Ectodermal cell (in vitro differentiated cells): ENCODE results near the gene ACSF3.
"Not testable (repeated sequence)": the region's sequence is repeated elsewhere in the genome, so short reads cannot be mapped to it uniquely, and the experiment has no call there.

ENCODE experiments used
- H3K27ac ChIP-seq: 2 replicates; pipeline ENCODE4 v1.7.0; 2013; ENCODE audit warnings: mild to moderate bottlenecking, low read depth, low read length; ENCODE audit not compliant: insufficient read depth, poor library complexity, severe bottlenecking
- H3K27me3 ChIP-seq: 2 replicates; pipeline ENCODE4 v1.7.0; 2013; ENCODE audit warnings: mild to moderate bottlenecking, low read length; ENCODE audit not compliant: insufficient read depth, control insufficient read depth, poor library complexity, severe bottlenecking
- H3K36me3 ChIP-seq: one replicate; pipeline ENCODE4 v1.7.0; 2013; ENCODE audit warnings: low read length; ENCODE audit not compliant: control insufficient read depth, insufficient read depth
- H3K4me1 ChIP-seq: one replicate; pipeline ENCODE4 v1.7.0; 2013; ENCODE audit warnings: low read length; ENCODE audit not compliant: control insufficient read depth, insufficient read depth
- H3K4me3 ChIP-seq: 2 replicates; pipeline ENCODE4 v1.7.0; 2013; ENCODE audit warnings: low read depth, low read length, control low read depth; ENCODE audit not compliant: insufficient read depth
- H3K9me3 ChIP-seq: 2 replicates; pipeline ENCODE4 v1.7.0; 2013; ENCODE audit warnings: mild to moderate bottlenecking, low read length, moderate library complexity; ENCODE audit not compliant: control insufficient read depth
- WGBS, 2 experiments: methylation state at CpG; one replicate each; pipeline ENCODE4 v1.1.7; 2013; ENCODE audit warnings: missing lambda C conversion rate in 2 of 2; 5-methylcytosine and 5-hydroxymethylcytosine counted together

The ACSF3 gene

DNA sequence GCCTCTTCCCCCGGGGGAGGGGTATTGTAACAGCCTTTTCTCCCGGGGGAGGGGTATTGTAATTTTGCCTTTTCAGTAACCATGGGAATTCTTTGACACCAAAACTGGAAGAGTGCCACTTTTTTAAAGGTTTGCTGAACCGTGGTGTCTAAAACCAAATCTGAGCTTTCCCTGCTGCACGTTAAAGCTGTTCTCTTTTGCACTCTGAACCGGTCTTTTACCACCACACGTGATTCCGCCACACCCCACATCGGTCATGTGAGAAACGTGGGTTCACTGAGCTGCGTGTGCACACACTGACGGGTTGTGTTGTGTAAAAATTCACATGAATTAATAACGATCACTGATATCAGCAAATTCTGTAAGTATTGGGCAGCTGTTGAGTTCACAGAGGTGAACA is 9.2 kb upstream of the ACSF3 start:
- H3K27me3 ChIP-seq, result peaks cover 9% of the 10 kb centered on the region
- H3K9me3 ChIP-seq, result no peaks in the 10 kb centered on the region
- no peaks in the 10 kb centered on the region for H3K36me3 ChIP-seq
- no peak overlapping the region for H3K4me3 ChIP-seq
- 89% methylated on average over 12 of the region's 12 CpGs for WGBS, 2 experiments
- no peaks in the 10 kb centered on the region for H3K4me1 ChIP-seq
- H3K27ac ChIP-seq, result no peak overlapping the region

DNA sequence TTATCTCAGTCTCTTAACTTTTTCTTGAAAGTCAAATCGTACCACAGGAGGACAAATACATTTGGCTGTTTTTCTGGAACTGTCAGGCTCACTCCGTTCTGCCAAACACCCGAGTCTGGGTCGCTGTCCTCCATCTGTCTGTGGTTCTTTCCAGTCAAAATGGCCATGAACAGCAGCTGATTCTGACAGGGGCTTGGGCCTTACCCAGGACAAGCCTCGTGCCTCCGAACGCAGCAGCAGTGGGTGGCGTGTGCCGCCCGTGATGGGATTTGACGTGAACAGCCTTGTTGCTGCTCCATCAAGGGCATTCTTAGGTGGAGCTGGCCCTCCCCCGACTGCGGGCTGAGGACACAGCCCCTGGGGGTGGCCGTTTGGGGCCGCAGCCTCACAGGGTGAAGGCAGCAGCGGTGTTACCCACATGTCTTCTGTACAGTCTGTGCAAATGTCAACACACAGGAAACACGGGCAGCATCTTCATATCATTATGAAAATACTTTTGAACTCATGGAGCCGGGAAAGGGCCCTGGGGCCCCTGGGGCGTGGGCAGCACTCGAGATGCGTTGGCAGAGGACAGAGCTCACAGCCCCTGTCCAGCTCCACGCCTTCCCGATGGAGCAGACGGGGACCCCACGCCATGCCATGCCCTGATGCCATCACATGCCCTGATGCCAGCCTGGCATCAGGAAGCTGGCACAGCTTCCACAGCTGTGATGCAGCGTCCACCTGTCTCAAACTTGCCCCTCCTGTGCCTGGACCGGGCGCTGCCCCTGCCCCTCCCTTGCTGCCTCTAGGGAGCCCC is 8.6 kb upstream of the ACSF3 start:
- Histone ChIP-seq H3K36me3 (no peaks in the 10 kb centered on the region), H3K27me3 (peaks cover 15% of the 10 kb centered on the region), H3K4me1 (no peaks in the 10 kb centered on the region), H3K4me3 (no peak overlapping the region), H3K9me3 (no peaks in the 10 kb centered on the region), H3K27ac (no peak overlapping the region)
- 83 to 84% methylated on average over 28 of the region's 28 CpGs for WGBS, 2 experiments

DNA sequence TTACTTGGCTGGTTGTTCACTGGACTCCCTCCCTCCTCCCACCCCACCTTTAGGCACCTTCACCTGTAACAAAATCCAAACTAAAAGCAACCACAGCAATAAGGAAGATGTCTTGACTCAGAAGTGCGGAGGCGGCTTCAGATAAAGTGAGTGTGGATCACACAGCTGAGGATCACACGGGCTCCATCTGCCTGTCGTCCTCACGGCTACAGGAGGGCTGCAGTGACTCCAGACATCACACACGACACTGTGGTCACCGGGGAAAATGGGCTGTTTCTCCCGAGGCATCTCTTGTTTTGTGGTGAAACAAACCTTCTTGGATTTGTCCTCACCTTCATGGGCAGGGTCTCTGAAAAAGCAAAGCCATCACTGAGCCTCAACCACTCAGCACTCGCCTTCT is 7.9 kb upstream of the ACSF3 start:
- WGBS, 2 experiments, result 68 to 70% methylated on average over 9 of the region's 9 CpGs

DNA sequence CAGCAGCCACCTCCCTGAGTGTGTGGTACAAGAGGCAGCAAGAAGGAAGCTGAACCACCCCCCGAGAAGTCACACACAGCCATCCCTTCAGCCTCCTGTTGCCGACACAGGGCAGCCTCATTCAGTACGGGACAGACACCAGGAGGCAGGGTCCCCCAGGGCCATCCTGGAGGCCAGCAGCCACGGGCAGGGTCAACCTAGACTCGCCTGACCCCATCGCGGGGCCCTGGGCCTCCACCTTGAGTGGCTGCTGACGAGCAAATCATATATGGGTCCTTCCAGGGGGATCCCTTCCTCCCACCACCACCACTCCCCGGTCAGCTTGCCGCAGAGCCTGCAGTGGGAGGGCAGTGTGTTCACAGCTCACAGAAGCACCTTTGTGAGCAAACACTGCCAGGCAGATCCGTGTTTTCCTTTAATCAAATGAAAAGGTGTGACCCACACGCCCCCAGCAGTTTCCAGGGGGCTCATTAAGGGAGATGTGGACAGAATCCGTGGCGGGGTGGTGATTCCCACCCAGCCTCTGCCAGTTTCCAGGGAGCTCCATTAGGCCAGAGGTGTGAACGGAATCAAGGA is 5.6 kb upstream of the ACSF3 start:
- 81 to 84% methylated on average over 14 to 15 of the region's 15 CpGs for WGBS, 2 experiments
- Histone ChIP-seq H3K27me3 (peaks cover 44% of the 10 kb centered on the region), H3K4me3 (no peak overlapping the region)

More for the DNA sequence above, 7.9 kb upstream of the ACSF3 start:
- Histone ChIP-seq H3K9me3 (no peaks in the 10 kb centered on the region), H3K36me3 (no peaks in the 10 kb centered on the region), H3K4me3 (no peak overlapping the region), H3K27me3 (peaks cover 22% of the 10 kb centered on the region), H3K27ac (no peak overlapping the region), H3K4me1 (no peaks in the 10 kb centered on the region)

DNA sequence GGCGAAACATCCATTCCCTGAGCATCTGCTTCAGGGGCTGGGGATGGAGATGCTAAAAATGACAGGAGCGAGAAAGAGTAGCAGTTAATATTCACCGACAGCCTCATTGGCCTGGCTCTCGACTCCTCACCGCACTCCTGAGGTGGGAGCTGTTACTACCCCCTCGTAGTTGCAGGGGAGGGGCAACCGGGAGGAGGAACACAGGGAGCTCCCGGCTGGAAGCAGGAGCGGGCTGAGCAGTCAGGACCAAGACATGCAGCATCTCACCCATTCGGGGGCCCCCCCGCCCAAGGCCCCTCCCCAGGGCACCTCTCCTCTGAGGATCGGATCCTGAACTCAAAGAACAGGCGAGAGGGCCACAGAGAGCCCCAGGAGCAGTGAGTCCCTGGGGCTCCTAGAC is 4.5 kb upstream of the ACSF3 start:
- WGBS, 2 experiments, result 31 to 33% methylated on average over 13 of the region's 13 CpGs
- Histone ChIP-seq H3K4me3 (no peak overlapping the region), H3K27me3 (peaks cover 44% of the 10 kb centered on the region), H3K36me3 (no peaks in the 10 kb centered on the region), H3K27ac (no peak overlapping the region), H3K4me1 (no peaks in the 10 kb centered on the region), H3K9me3 (no peaks in the 10 kb centered on the region)

More for the DNA sequence above, 5.6 kb upstream of the ACSF3 start:
- no peaks in the 10 kb centered on the region for H3K36me3 ChIP-seq
- H3K27ac ChIP-seq, result no peak overlapping the region
- no peaks in the 10 kb centered on the region for H3K9me3 ChIP-seq
- no peaks in the 10 kb centered on the region for H3K4me1 ChIP-seq

DNA sequence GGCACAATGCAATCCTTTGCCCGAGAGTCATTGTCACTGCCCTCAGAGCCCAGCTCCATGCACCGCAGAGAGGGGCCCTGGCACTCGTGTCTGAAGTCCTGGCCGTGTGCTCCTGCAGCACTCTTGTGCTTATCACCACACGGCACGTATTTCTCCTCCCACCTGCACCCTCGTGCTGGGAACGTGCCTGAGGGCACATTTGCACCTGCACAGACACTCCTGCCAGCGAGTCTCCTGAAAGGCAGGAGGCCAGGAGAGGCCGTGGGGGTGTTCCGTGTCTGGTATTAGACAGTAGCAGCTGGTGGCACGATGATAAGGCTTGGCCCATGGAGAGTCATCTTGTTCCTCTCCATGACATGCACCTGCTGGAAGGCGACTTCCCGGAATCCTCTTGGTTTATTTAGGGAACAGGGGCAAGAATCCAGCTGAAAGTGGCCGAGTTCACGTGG is 3.4 kb upstream of the ACSF3 start:
- H3K27me3 ChIP-seq, result peaks cover 44% of the 10 kb centered on the region
- peaks cover 8% of the 10 kb centered on the region for H3K4me1 ChIP-seq
- H3K27ac ChIP-seq, result no peak overlapping the region
- WGBS, 2 experiments, result 81 to 83% methylated on average over 16 of the region's 16 CpGs
- H3K9me3 ChIP-seq, result no peaks in the 10 kb centered on the region
- no peaks in the 10 kb centered on the region for H3K36me3 ChIP-seq
- H3K4me3 ChIP-seq, result no peak overlapping the region

DNA sequence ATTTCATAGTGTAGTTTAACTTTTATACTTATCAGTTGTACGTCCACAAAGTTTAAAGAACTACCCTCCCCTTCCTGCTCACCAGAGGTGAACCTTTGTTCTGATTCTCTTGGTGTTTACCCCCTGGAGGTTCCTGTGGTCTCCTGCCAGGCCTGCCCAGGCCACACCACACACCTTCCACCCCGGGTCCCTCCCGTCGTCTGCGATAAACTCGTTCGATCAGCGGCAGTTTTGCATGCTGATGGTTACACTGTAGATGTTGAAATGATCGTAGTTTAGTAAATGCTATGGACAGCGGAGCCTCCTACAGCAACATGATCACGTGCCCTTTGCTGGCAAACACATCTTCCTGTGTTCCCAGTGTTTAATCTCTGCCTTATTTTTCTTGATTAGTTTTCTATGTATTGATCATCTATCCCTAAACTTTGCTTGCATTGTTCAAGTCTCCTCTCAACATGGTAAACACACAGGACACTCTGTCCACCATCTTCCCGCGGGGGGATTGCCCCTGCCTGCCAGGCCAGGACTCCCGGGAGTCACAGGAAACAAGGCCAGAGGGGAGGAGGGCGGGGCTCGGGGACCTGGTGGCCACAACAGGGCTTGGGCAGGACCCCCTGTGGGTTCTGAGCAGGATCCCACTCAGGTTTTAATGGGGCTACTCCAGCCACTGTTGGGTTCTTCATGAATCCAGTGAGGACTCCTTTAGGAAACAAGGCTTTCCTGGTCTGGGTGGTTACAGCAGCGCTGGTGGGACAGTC is 2.8 kb upstream of the ACSF3 start:
- Histone ChIP-seq H3K4me3 (no peak overlapping the region), H3K9me3 (no peaks in the 10 kb centered on the region), H3K27ac (no peak overlapping the region), H3K36me3 (no peaks in the 10 kb centered on the region), H3K4me1 (peaks cover 9% of the 10 kb centered on the region), H3K27me3 (peaks cover 44% of the 10 kb centered on the region)
- WGBS, 2 experiments, result 79% methylated on average over 17 of the region's 17 CpGs

DNA sequence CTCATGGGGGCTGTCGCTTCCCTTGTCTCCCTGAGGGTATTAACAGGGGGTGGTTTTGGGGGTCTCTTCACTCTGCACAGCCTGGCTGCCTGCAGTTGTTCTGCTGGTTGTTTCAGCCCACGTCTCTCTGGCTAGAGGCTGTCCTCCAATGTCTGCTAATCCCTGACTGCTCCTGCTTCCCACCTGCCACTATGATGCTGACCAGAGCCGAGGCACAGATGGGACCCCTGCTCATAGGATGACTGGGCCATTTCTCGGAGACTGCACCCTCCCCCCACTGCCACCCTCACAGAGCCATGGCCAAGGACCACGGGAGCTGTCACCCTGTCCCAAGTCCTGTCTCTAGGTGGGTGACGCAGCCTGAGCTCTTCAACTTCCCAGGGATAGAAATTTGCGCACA is 1.6 kb upstream of the ACSF3 start:
- no peaks in the 10 kb centered on the region for H3K9me3 ChIP-seq
- WGBS, 2 experiments, result 83 to 87% methylated on average over 7 of the region's 7 CpGs
- peaks cover 11% of the 10 kb centered on the region for H3K4me1 ChIP-seq
- H3K36me3 ChIP-seq, result no peaks in the 10 kb centered on the region
- no peak overlapping the region for H3K4me3 ChIP-seq
- H3K27me3 ChIP-seq, result peaks cover 44% of the 10 kb centered on the region
- no peak overlapping the region for H3K27ac ChIP-seq

DNA sequence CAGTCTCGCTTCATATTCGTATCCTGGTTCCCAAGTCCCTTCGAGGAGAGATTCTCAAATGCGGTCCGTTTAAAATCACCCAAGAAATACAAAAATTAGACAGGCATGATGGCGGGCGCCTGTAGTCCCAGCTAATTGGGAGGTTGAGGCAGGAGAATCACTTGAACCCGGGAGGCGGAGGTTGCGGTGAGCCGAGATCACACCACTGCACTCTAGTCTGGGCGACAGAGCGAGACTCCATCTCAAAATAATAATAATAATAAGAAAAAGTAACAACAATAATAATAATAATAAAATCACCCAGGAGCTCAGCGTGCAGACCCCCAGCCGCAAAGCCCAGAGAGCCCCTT is 425 bp upstream of the ACSF3 start:
- Histone ChIP-seq H3K4me1 (peaks cover 22% of the 10 kb centered on the region), H3K4me3 (peak overlapping the region; percentile 87), H3K27me3 (peaks cover 44% of the 10 kb centered on the region)
- H3K27ac ChIP-seq, H3K9me3 ChIP-seq, H3K36me3 ChIP-seq: not testable (repeated sequence)
- 71 to 77% methylated on average over 11 to 13 of the region's 15 CpGs for WGBS, 2 experiments

DNA sequence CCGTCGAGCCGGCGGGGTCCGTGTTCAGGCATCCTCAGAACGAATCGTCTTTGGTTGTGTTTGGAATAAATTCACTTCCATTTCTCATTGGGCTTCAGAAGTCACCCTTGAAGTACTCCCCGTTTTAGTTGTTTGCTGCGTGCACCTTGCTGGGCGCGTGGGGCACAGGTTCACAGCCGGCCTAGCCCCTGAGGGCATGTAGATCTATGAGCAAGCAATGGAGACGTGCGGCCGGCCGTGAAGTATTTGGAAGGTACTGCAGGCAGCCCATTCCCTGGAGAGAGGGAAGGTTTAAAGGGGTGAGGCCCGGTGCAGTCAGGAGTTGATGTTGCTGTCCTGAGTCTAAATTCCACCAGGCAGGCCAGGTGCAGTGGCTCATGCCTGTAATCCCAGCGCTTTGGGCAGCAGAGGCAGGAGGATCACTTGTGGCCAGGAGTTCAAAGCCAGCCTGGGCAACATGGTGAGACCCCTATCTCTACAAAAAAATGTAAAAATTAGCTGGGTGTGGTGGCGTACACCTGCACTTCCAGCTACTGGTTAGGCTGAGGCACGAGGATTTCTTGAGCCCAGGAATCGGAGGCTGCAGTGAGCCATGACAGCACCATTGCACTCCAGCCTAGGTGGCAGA is 714 bp downstream of the ACSF3 start:
- 16% methylated on average over 21 of the region's 21 CpGs for WGBS, 2 experiments
- Histone ChIP-seq H3K27ac (no peak overlapping the region), H3K9me3 (no peaks in the 10 kb centered on the region), H3K27me3 (peaks cover 36% of the 10 kb centered on the region), H3K4me3 (peak overlapping the region; percentile 87), H3K36me3 (no peaks in the 10 kb centered on the region), H3K4me1 (peaks cover 22% of the 10 kb centered on the region)
